DMS153 treated with DMSO at 0.1 percent for 48 hours (cell line): Measurements from ENCODE around the gene RAVER2.
"Not testable (repeated sequence)": the region's sequence is repeated elsewhere in the genome, so short reads cannot be mapped to it uniquely, and the experiment has no call there.

Experiments used
- DNase-seq: peaks from one replicate; lab custom pipeline; 2025; ENCODE audit not compliant: unreplicated experiment; lab: John Stamatoyannopoulos, UW

Gene RAVER2

GRCh38 chr1:64801851-64802523 lies 57.1 kb downstream of the RAVER2 start:
- no peak for DNase-seq

GRCh38 chr1:64809309-64809708 lies 64.4 kb downstream of the RAVER2 start:
- no peak for DNase-seq

- DNase-seq, result no peak
Measured at GRCh38 chr1:64810001-64810400, 65.1 kb downstream of the RAVER2 start.

GRCh38 chr1:64811131-64811530 lies 66.3 kb downstream of the RAVER2 start:
- DNase-seq, result peak; percentile 39

- no peak for DNase-seq
Measured at GRCh38 chr1:64814427-64814826, 69.6 kb downstream of the RAVER2 start.

- not testable (repeated sequence) for DNase-seq
Measured at GRCh38 chr1:64817364-64817763, 72.5 kb downstream of the RAVER2 start.

GRCh38 chr1:64820572-64820971 lies 75.7 kb downstream of the RAVER2 start:
- not testable (repeated sequence) for DNase-seq

GRCh38 chr1:64822621-64823020 lies 77.7 kb downstream of the RAVER2 start:
- no peak for DNase-seq

GRCh38 chr1:64823691-64824476 lies 79.0 kb downstream of the RAVER2 start:
- peak; percentile 68 for DNase-seq

GRCh38 chr1:64826991-64827390 lies 82.1 kb downstream of the RAVER2 start:
- DNase-seq, result no peak

GRCh38 chr1:64828829-64829228 lies 84.0 kb downstream of the RAVER2 start:
- no peak for DNase-seq

- DNase-seq, result no peak
Measured at GRCh38 chr1:64829411-64830029, 84.6 kb downstream of the RAVER2 start.

GRCh38 chr1:64830030-64830651 lies 85.3 kb downstream of the RAVER2 start:
- no peak for DNase-seq

- no peak for DNase-seq
Measured at GRCh38 chr1:64834734-64835133, 89.9 kb downstream of the RAVER2 start.

- no peak for DNase-seq
Measured at GRCh38 chr1:64836802-64837201, 91.9 kb downstream of the RAVER2 start.

- no peak for DNase-seq
Measured at GRCh38 chr1:64838486-64838885, 93.6 kb downstream of the RAVER2 start.

GRCh38 chr1:64839261-64839660 lies 94.4 kb downstream of the RAVER2 start:
- DNase-seq, result no peak

- DNase-seq, result no peak
Measured at GRCh38 chr1:64839732-64840405, 95.0 kb downstream of the RAVER2 start.

GRCh38 chr1:64841330-64842065 lies 96.6 kb downstream of the RAVER2 start:
- DNase-seq, result no peak

GRCh38 chr1:64842224-64842623 lies 97.3 kb downstream of the RAVER2 start:
- DNase-seq, result no peak
